Dendritic cell treated with granulocyte-macrophage colony-stimulating factor and Interleukin-4, amounts not matched to agents 40 ng/mL and 50 ng/mL, for 4 days (primary cell): ENCODE data around the gene COX7A1.
"Not testable (repeated sequence)": the region's sequence is repeated elsewhere in the genome, so short reads cannot be mapped to it uniquely, and the experiment has no call there.

Experiments used
- H3K27ac Mint-ChIP-seq: one replicate; pipeline ENCODE4 v1.8.0; 2022; ENCODE audit warnings: mild to moderate bottlenecking, mixed read lengths
- H3K27me3 Mint-ChIP-seq: one replicate; pipeline ENCODE4 v1.8.0; 2022; ENCODE audit warnings: mild to moderate bottlenecking, mixed read lengths
- H3K36me3 Mint-ChIP-seq: one replicate; pipeline ENCODE4 v1.8.0; 2022; ENCODE audit warnings: low read depth, mixed read lengths
- H3K4me1 Mint-ChIP-seq: one replicate; pipeline ENCODE4 v1.8.0; 2022; ENCODE audit warnings: low read depth, mixed read lengths
- H3K4me3 Mint-ChIP-seq: one replicate; pipeline ENCODE4 v1.8.0; 2022; ENCODE audit warnings: mild to moderate bottlenecking, moderate library complexity, mixed read lengths
- H3K9me3 Mint-ChIP-seq: one replicate; pipeline ENCODE4 v1.8.0; 2022; ENCODE audit warnings: mixed read lengths
- intact Hi-C: fragments of 100-400 bp; cut with micrococcal nuclease; formaldehyde crosslinking; loops from one replicate; pipeline ENCODE4 v1.15.0; 2022

The COX7A1 gene

GRCh38 chr19:36152352-36153091 is at the start of gene COX7A1:
TSS of gene COX7A1 (minus strand) at chr19:36152447. CDS start at chr19:36152407, 40 bp downstream.
- peak within 1 kb of the TSS; percentile 15 for H3K4me3 Mint-ChIP-seq
- no peak within 1 kb of the TSS for H3K27ac Mint-ChIP-seq
- peaks cover 54% of the 10 kb centered on the region for H3K36me3 Mint-ChIP-seq
- H3K4me1 Mint-ChIP-seq = peaks cover 30% of the 10 kb centered on the region
- H3K9me3 Mint-ChIP-seq = no peaks in the 10 kb centered on the region
- intact Hi-C loops = no loop called here
- no peaks in the 10 kb centered on the region for H3K27me3 Mint-ChIP-seq

DNA sequence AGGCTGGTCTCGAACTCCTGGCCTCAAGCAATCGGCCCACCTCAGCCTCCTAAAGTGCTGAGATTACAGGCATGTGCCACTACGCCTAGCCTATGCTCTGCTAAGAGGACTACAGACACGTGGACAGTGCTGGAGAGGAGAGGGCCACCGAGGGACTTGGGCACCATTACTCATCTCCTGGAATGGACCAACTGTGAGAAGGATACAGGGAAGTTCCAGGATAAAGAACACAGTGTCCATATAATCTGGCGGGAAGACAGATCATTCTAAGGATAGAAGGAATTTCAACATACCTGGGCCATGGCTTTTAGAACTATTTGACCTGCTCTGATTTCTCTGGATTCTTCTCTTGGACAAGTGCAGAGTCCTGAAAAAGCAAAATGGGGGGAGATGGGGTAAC is 49.4 kb upstream of the COX7A1 start:
- Mint-ChIP-seq H3K9me3 (no peaks in the 10 kb centered on the region), H3K27me3 (no peaks in the 10 kb centered on the region), H3K4me1 (no peaks in the 10 kb centered on the region), H3K27ac (no peak overlapping the region), H3K36me3 (peaks cover 65% of the 10 kb centered on the region), H3K4me3 (no peak overlapping the region)
- intact Hi-C loops = no loop called here

- Mint-ChIP-seq H3K4me1 (no peaks in the 10 kb centered on the region), H3K4me3 (no peak overlapping the region), H3K9me3 (no peaks in the 10 kb centered on the region), H3K36me3 (peaks cover 80% of the 10 kb centered on the region), H3K27ac (no peak overlapping the region), H3K27me3 (no peaks in the 10 kb centered on the region)
- intact Hi-C loops = no loop called here
Measured at GRCh38 chr19:36198119-36198518, 45.9 kb upstream of the COX7A1 start.

DNA sequence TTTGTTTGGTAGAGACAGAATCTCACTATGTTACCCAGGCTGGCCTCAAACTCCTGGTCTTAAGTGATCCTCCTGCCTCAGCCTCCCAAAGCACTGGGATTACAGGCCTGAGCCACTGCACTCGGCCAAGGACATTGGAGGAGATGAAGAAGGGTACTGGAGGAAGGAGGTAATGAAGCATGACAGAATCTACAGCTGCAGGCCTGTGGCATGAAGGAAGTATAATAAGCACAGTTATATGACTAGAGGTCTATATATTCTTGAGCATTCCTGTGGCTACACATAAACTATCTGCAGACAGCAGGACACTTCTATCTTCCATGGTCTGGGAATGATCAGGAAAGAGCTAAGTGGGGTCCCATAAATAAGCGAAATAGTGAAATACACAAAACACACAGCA is 44.0 kb upstream of the COX7A1 start:
- Mint-ChIP-seq H3K36me3 (peaks cover 77% of the 10 kb centered on the region), H3K27me3 (no peaks in the 10 kb centered on the region), H3K4me1 (no peaks in the 10 kb centered on the region), H3K27ac (no peak overlapping the region), H3K9me3 (no peaks in the 10 kb centered on the region), H3K4me3 (no peak overlapping the region)
- intact Hi-C loops = no loop called here

GRCh38 chr19:36186722-36187121 is 34.5 kb upstream of the COX7A1 start:
- H3K36me3 Mint-ChIP-seq = peaks cover 41% of the 10 kb centered on the region
- H3K27me3 Mint-ChIP-seq, H3K27ac Mint-ChIP-seq, H3K9me3 Mint-ChIP-seq, H3K4me3 Mint-ChIP-seq, H3K4me1 Mint-ChIP-seq, intact Hi-C loops: not testable (repeated sequence)

GRCh38 chr19:36183245-36183628 is 31.0 kb upstream of the COX7A1 start:
- H3K27ac Mint-ChIP-seq = no peak overlapping the region
- H3K27me3 Mint-ChIP-seq = no peaks in the 10 kb centered on the region
- no peaks in the 10 kb centered on the region for H3K4me1 Mint-ChIP-seq
- no peaks in the 10 kb centered on the region for H3K9me3 Mint-ChIP-seq
- no peak overlapping the region for H3K4me3 Mint-ChIP-seq
- intact Hi-C loops = no loop called here
- peaks cover 25% of the 10 kb centered on the region for H3K36me3 Mint-ChIP-seq

GRCh38 chr19:36182612-36183244 is 30.5 kb upstream of the COX7A1 start:
- H3K4me1 Mint-ChIP-seq = no peaks in the 10 kb centered on the region
- no peak overlapping the region for H3K27ac Mint-ChIP-seq
- no peaks in the 10 kb centered on the region for H3K27me3 Mint-ChIP-seq
- no peak overlapping the region for H3K4me3 Mint-ChIP-seq
- peaks cover 20% of the 10 kb centered on the region for H3K36me3 Mint-ChIP-seq
- no peaks in the 10 kb centered on the region for H3K9me3 Mint-ChIP-seq
- intact Hi-C loops = no loop called here

DNA sequence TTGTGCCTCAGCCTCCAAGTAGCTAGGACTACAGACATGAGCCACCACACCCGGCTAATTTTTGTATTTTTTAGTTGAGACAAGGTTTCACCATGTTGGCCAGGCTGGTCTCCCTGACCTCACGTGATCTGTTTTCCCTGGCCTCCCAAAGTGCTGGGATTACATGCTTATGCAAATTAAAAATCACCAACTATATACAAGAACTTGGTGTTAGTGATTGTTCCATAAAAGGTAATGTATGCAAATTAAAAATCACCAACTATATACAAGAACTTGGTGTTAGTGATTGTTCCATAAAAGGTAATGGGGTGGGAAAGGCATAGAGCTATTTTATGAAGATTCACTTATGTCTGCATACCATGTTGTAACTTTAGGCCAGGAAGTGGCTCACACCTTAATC is 26.8 kb upstream of the COX7A1 start:
- H3K4me3 Mint-ChIP-seq, H3K27ac Mint-ChIP-seq, intact Hi-C loops, H3K27me3 Mint-ChIP-seq, H3K9me3 Mint-ChIP-seq, H3K4me1 Mint-ChIP-seq: not testable (repeated sequence)
- peaks cover 15% of the 10 kb centered on the region for H3K36me3 Mint-ChIP-seq

DNA sequence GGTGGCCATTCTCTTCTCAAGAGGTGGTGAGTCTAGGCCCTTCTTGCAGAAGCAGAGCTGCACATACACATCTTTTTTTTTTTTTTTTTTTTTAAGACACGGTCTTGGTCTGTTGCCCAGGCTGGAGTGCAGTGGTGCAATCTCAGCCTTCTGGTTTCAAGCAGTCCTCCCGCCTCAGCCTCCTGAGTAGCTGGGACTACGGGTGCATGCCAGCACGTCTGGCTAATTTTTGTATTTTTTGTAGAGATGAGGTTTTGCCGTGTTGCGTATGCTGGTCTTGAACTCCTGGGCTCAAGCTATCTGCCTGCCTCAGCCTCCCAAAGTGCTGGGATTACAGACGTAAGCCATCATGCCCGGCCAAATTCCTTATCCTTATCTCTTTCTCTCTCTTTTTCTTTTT is 21.6 kb upstream of the COX7A1 start:
- H3K27me3 Mint-ChIP-seq, H3K36me3 Mint-ChIP-seq, H3K27ac Mint-ChIP-seq, intact Hi-C loops, H3K4me3 Mint-ChIP-seq, H3K4me1 Mint-ChIP-seq, H3K9me3 Mint-ChIP-seq: not testable (repeated sequence)

GRCh38 chr19:36172852-36173251 is 20.6 kb upstream of the COX7A1 start:
- no peaks in the 10 kb centered on the region for H3K27me3 Mint-ChIP-seq
- H3K36me3 Mint-ChIP-seq = no peaks in the 10 kb centered on the region
- H3K27ac Mint-ChIP-seq = no peak overlapping the region

GRCh38 chr19:36169084-36169760 is 17.0 kb upstream of the COX7A1 start:
- Mint-ChIP-seq H3K27me3 (no peaks in the 10 kb centered on the region), H3K36me3 (peaks cover 9% of the 10 kb centered on the region), H3K27ac (no peak overlapping the region), H3K9me3 (no peaks in the 10 kb centered on the region), H3K4me1 (no peaks in the 10 kb centered on the region), H3K4me3 (no peak overlapping the region)
- intact Hi-C loops = no loop called here

More at GRCh38 chr19:36172852-36173251, 20.6 kb upstream of the COX7A1 start:
- intact Hi-C loops = no loop called here
- Mint-ChIP-seq H3K4me3 (no peak overlapping the region), H3K4me1 (no peaks in the 10 kb centered on the region), H3K9me3 (no peaks in the 10 kb centered on the region)

- Mint-ChIP-seq H3K27me3 (no peaks in the 10 kb centered on the region), H3K27ac (no peak overlapping the region), H3K9me3 (no peaks in the 10 kb centered on the region), H3K4me3 (no peak overlapping the region), H3K4me1 (no peaks in the 10 kb centered on the region), H3K36me3 (peaks cover 45% of the 10 kb centered on the region)
- intact Hi-C loops = no loop called here
Measured at GRCh38 chr19:36163813-36164212, 11.6 kb upstream of the COX7A1 start.

GRCh38 chr19:36160821-36161596 is 8.8 kb upstream of the COX7A1 start:
- Mint-ChIP-seq H3K27ac (no peak overlapping the region), H3K27me3 (no peaks in the 10 kb centered on the region), H3K4me3 (no peak overlapping the region), H3K36me3 (peaks cover 53% of the 10 kb centered on the region), H3K9me3 (no peaks in the 10 kb centered on the region), H3K4me1 (no peaks in the 10 kb centered on the region)
- intact Hi-C loops = no loop called here

GRCh38 chr19:36153126-36153525 is 879 bp upstream of the COX7A1 start:
- Mint-ChIP-seq H3K27me3 (no peaks in the 10 kb centered on the region), H3K27ac (no peak overlapping the region), H3K4me1 (peaks cover 30% of the 10 kb centered on the region), H3K9me3 (no peaks in the 10 kb centered on the region), H3K4me3 (no peak overlapping the region), H3K36me3 (peaks cover 54% of the 10 kb centered on the region)
- intact Hi-C loops = no loop called here
